ENCODE data around the gene ANO6. TPM values are rescaled to one million over a fixed set of nuclear protein-coding genes. Genes with fewer than 3 reads are reported as not detected.
"Not testable (repeated sequence)": the region's sequence is repeated elsewhere in the genome, so short reads cannot be mapped to it uniquely, and the experiment has no call there.

Gene ANO6
- total and polyA plus RNA-seq, 12 donors: 8.9 to 52.2 (median 40.9) TPM

GRCh38 chr12:45173293-45173692, 42.6 kb upstream of the ANO6 start:
- not testable (repeated sequence) for H3K27ac ChIP-seq, H3K4me1 ChIP-seq, H3K4me3 ChIP-seq, DNase-seq, H3K27me3 ChIP-seq, ATAC-seq
- WGBS, 2 donors: 78 to 82% methylated on average over 10 of the region's 10 CpGs
- H3K36me3 ChIP-seq: peaks cover 0 to 21% (median 0%) of the 10 kb centered on the region in 9 donors
- intact Hi-C loops (cut with DNase I): loop anchor here in 9 of 10 donors (2.0 to 10.0 kb wide), 7 partner anchors 39 to 362 kb away; partner anchors contain the start of gene ANO6 (in 1 of the 9)
- TF ChIP-seq, protein P1, sequence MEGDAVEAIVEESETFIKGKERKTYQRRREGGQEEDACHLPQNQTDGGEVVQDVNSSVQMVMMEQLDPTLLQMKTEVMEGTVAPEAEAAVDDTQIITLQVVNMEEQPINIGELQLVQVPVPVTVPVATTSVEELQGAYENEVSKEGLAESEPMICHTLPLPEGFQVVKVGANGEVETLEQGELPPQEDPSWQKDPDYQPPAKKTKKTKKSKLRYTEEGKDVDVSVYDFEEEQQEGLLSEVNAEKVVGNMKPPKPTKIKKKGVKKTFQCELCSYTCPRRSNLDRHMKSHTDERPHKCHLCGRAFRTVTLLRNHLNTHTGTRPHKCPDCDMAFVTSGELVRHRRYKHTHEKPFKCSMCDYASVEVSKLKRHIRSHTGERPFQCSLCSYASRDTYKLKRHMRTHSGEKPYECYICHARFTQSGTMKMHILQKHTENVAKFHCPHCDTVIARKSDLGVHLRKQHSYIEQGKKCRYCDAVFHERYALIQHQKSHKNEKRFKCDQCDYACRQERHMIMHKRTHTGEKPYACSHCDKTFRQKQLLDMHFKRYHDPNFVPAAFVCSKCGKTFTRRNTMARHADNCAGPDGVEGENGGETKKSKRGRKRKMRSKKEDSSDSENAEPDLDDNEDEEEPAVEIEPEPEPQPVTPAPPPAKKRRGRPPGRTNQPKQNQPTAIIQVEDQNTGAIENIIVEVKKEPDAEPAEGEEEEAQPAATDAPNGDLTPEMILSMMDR (IDR thresholded peaks at IDR 0.05): peak in 7 of 9 donors; percentile 23 to 49 (median 36)
- H3K9me3 ChIP-seq: peaks cover 0 to 26% (median 13%) of the 10 kb centered on the region in 11 donors

DNA sequence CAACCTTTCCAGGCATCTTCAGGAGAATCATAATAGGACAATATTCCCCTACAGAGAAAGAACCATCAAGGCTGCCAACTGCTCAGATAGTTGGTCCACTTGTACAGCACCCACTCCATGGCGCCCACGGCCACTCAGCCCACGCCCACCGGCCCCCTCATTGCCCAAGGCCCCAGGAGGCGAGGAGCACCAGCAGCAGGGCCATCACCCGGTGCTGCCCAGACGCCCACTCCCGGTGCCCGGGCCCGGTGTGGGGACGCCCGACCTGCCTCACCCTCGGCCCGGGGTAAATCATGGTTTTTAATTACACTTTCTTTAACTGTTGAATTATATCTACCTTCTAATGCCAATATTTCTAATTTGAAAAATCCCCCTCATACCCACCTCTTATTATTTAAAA, 41.3 kb upstream of the ANO6 start:
- TF ChIP-seq, protein P1 (IDR thresholded peaks at IDR 0.05): no peak
- Histone ChIP-seq H3K27ac (no peak overlapping the region), H3K4me1 (no peaks in the 10 kb centered on the region), H3K27me3 (no peaks in the 10 kb centered on the region), H3K36me3 (peaks cover 0 to 24% (median 0%) of the 10 kb centered on the region in 9 donors), H3K4me3 (no peak overlapping the region), H3K9me3 (peaks cover 0 to 39% (median 26%) of the 10 kb centered on the region in 11 donors)
- intact Hi-C loops (cut with DNase I): loop anchor here in 7 of 10 donors (5.0 to 10.0 kb wide), 5 partner anchors 38 to 360 kb away; no protein-coding TSS in a partner anchor
- ATAC-seq: no peak
- DNase-seq: no peak
- 98 to 99% methylated on average over 14 of the region's 14 CpGs for WGBS, 2 donors

DNA sequence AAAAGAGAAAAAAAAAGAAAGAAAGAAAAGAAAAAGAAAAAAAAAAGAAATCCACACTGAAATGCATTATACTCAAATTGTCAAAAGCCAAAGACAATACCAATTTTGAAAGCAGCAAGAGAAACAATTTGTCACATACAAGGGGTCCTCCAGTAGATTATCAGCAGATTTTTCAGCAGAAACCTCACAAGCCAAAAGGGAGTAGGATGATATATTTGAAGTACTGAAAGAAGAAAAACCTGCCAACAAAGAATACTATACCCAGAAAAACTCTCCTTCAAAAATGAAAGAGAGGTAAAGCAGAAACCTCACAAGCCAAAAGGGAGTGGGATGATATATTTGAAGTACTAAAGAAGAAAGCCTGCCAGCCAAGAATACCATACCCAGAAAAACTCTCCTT, 37.1 kb upstream of the ANO6 start:
- intact Hi-C loops (cut with DNase I): loop anchor here in 5 of 10 donors (10.0 kb wide), 3 partner anchors 206 to 356 kb away; no protein-coding TSS in a partner anchor
- H3K27ac ChIP-seq: no peak overlapping the region
- no peaks in the 10 kb centered on the region for H3K27me3 ChIP-seq
- peaks cover 0 to 25% (median 0%) of the 10 kb centered on the region in 9 donors for H3K36me3 ChIP-seq
- peaks cover 0 to 6% (median 0%) of the 10 kb centered on the region in 9 donors for H3K4me1 ChIP-seq
- H3K4me3 ChIP-seq: no peak overlapping the region
- H3K9me3 ChIP-seq: peaks cover 0 to 47% (median 26%) of the 10 kb centered on the region in 11 donors
- TF ChIP-seq, protein P1 (IDR thresholded peaks at IDR 0.05): no peak
- ATAC-seq: no peak
- no peak for DNase-seq

DNA sequence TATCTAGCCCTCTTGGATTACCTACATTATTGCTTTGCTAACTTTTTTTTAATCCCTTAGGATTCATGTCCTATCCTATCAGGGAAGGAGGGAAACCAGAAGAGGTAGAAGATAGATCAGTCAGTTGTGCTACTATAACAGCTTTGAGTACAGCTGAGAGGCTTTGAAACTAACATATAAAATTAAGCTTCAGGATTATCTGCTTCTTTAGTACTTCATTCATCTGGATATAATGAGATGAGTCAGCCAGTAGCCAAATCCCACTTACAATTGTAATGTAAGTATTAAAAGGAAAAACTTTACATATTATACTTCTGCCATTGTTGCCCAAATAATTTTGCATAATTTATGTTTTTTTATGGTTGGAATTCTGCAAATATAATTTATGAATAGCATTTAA, 33.4 kb upstream of the ANO6 start:
- H3K36me3 ChIP-seq: peaks cover 0 to 11% (median 0%) of the 10 kb centered on the region in 9 donors
- H3K27me3 ChIP-seq: no peaks in the 10 kb centered on the region
- H3K9me3 ChIP-seq: peaks cover 0 to 29% (median 22%) of the 10 kb centered on the region in 11 donors
- ATAC-seq (no peak), DNase-seq (no peak)
- H3K4me3 ChIP-seq: no peak overlapping the region
- intact Hi-C loops (cut with DNase I): loop anchor here in 3 of 10 donors (5.0 to 10.0 kb wide), 2 partner anchors 202 to 205 kb away; no protein-coding TSS in a partner anchor
- no peak overlapping the region for H3K27ac ChIP-seq
- H3K4me1 ChIP-seq: peaks cover 0 to 16% (median 0%) of the 10 kb centered on the region in 9 donors
- TF ChIP-seq, protein P1 (IDR thresholded peaks at IDR 0.05): no peak

Measured in heart right ventricle (tissue), 16 donors.